IPS-20b (cell line): Measurements from ENCODE around the gene GABBR2.
A peak's percentile ranks its signal among the peaks of the same experiment; 100 is the strongest.

ENCODE experiments used
- H3K27ac ChIP-seq: one replicate; pipeline ENCODE4 v1.5.1; 2013; ENCODE audit warnings: low read length
- H3K27me3 ChIP-seq: 2 replicates; pipeline ENCODE4 v1.6.1; 2013; ENCODE audit warnings: mild to moderate bottlenecking, low read length, inconsistent platforms; ENCODE audit not compliant: insufficient read depth
- H3K36me3 ChIP-seq: 2 replicates; pipeline ENCODE4 v1.6.1; 2013; ENCODE audit warnings: low read depth, mild to moderate bottlenecking, inconsistent platforms, low read length, moderate library complexity; ENCODE audit not compliant: insufficient read depth
- H3K4me1 ChIP-seq: 2 replicates; pipeline ENCODE4 v1.6.1; 2013; ENCODE audit warnings: mild to moderate bottlenecking, control low read depth, inconsistent platforms, low read length, moderate library complexity; ENCODE audit not compliant: insufficient read depth
- H3K4me3 ChIP-seq: 2 replicates; pipeline ENCODE4 v1.5.1; 2013; ENCODE audit warnings: mild to moderate bottlenecking, low read length, inconsistent platforms
- H3K9ac ChIP-seq: 2 replicates; pipeline ENCODE4 v1.6.1; 2013; ENCODE audit warnings: low read depth, mild to moderate bottlenecking, inconsistent platforms, low read length, moderate library complexity
- H3K9me3 ChIP-seq: 2 replicates; pipeline ENCODE4 v1.6.1; 2013; ENCODE audit warnings: mild to moderate bottlenecking, low read depth, low read length, inconsistent platforms; ENCODE audit not compliant: insufficient read depth

The GABBR2 gene

DNA sequence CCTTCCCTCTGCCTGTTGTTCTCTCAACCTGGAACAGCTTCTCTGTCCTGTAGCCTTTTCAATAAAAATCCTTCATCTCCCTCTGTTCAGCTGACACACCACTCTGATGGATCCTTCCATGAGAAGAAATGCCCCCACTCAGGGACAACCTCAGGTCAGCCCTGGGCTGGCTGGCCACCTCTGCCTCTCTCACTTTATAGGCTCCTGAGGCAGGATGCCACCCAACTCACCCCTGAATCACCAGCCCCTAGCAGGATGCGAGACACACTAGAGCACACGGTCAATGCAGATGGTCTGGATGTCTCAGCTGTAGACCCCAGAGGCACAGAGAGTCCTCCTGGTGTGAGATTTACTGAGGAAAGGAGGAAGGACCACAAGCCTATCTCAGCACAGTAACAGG lies 93.8 kb downstream of the GABBR2 start:
- Histone ChIP-seq H3K4me1 (no peaks in the 10 kb centered on the region), H3K4me3 (no peak overlapping the region), H3K36me3 (no peaks in the 10 kb centered on the region), H3K27me3 (no peaks in the 10 kb centered on the region), H3K9ac (no peak overlapping the region), H3K27ac (no peak overlapping the region), H3K9me3 (no peaks in the 10 kb centered on the region)

DNA sequence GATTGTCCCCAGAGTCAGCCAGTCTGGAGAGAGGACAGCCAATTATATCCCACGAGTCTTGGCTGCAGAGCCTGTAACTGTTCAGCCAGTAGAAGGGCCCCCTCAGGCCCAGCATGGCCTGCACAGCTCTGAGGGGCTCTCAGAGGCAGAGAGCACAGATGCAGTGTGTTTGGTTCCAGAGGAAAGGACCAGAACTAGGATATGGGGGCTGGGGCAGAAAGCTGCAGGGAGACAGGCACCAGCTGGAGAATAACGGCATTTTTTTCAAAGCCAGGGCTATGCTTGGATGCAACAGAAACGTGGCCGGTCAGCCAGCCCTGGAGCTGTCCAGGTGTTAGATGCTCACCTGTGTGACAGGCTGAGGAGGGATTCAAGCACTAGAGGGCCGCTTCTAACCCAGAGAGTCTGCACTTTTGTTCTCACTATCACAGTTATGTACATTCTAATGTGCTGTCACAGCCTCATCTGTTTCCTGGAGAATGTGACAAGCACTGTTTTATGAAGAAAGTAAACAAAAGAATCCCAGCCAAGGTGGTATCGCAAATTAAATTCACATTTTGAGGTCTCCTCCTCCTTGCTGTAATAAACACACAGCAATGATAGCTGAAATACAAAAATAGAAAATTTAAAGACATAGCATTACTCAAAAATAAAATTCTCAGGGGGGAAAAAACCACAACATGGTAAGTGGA lies 96.5 kb downstream of the GABBR2 start:
- Histone ChIP-seq H3K4me3 (no peak overlapping the region), H3K9ac (no peak overlapping the region), H3K27me3 (no peaks in the 10 kb centered on the region), H3K9me3 (no peaks in the 10 kb centered on the region), H3K4me1 (no peaks in the 10 kb centered on the region), H3K36me3 (no peaks in the 10 kb centered on the region), H3K27ac (no peak overlapping the region)

DNA sequence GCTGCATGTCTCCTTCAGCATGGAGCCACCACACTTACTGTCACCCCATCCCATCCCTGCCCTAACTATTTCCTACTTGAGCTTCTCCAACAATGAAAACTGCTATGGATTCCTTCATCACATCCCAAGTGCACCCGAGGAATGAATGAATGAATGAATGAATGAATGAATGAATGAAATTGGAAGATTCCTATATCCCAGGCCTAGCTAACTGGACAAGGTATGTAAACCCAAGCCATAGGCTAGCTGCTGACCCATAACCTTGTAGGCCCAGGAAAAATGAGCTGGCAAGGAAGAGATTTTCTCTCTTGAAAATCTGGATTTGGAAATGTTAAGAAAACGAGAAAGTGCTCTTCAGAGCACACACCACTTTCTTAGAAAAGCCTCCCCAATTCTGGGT lies 97.4 kb downstream of the GABBR2 start:
- Histone ChIP-seq H3K27me3 (no peaks in the 10 kb centered on the region), H3K9ac (no peak overlapping the region), H3K4me1 (no peaks in the 10 kb centered on the region), H3K4me3 (no peak overlapping the region), H3K36me3 (no peaks in the 10 kb centered on the region), H3K9me3 (no peaks in the 10 kb centered on the region), H3K27ac (no peak overlapping the region)

DNA sequence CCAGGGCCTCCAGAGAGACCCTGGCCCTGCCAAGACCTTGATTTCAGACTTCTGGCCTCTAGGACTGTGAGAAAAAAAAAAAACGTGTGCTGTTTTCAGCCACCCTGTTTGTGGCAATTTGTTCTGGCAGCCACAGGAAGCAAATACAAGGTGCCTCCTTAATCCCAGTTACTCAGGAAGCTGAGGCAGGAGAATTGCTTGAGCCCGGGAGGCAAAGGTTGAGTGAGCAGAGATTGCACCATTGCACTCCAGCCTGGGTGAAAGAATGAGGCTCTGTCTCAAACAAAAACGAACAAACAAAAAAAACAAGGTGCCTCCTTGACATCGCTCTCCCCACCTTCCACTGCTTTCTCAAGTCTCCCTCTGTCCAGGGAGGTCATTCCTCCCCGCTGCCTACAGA lies 98.0 kb downstream of the GABBR2 start:
- H3K4me1 ChIP-seq, result no peaks in the 10 kb centered on the region
- no peaks in the 10 kb centered on the region for H3K36me3 ChIP-seq
- H3K4me3 ChIP-seq, result no peak overlapping the region
- H3K27ac ChIP-seq, result no peak overlapping the region
- no peaks in the 10 kb centered on the region for H3K9me3 ChIP-seq
- no peaks in the 10 kb centered on the region for H3K27me3 ChIP-seq
- H3K9ac ChIP-seq, result peak overlapping the region; percentile 51; the same call in 1 of the 2 replicates

DNA sequence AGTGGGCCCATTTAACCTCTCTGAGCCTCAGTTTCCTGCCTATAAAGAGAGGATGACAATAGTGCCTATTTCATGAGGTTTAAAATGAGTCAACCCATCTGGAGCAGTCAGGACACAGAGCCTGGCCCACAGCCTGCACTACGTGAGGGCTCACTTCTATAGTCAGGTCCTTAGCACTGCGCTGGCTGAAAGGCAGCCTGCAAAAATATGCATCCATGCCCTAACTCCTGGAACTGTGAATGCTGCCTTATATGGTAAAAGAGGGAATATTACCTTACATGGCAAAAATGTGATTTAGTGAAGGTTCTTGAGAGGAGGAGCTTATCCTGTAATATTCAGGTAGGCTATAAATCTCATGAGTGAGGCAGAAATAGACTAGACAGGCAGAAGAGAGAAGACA lies 98.5 kb downstream of the GABBR2 start:
- Histone ChIP-seq H3K9me3 (no peaks in the 10 kb centered on the region), H3K27me3 (no peaks in the 10 kb centered on the region), H3K36me3 (no peaks in the 10 kb centered on the region), H3K4me3 (no peak overlapping the region), H3K4me1 (no peaks in the 10 kb centered on the region), H3K27ac (peak overlapping the region; percentile 70), H3K9ac (peak overlapping the region; percentile 67; the same call in 1 of the 2 replicates)

DNA sequence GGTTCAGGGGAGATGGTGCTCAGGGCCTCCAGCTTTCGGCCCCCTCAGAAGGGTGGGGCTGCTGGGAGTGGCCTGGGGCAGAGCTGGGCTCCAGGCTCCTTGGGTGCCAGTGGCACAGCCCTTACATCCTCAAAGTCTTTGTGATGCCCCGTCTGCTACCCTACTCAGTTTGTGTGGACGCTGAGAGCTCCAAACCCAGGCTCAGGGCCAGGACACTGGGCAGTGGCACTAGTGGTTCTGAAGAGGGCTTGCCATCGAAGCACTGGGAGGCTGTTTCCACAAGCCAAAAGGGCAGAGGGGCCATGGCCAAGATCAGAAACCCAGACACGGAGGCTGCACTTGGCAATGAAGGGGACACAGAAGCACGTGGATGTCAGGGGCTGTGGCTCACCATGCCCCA lies 99.1 kb downstream of the GABBR2 start:
- H3K4me1 ChIP-seq, result no peaks in the 10 kb centered on the region
- no peaks in the 10 kb centered on the region for H3K36me3 ChIP-seq
- peak overlapping the region; percentile 70 for H3K27ac ChIP-seq
- peak overlapping the region; percentile 67; the same call in 1 of the 2 replicates for H3K9ac ChIP-seq
- no peaks in the 10 kb centered on the region for H3K9me3 ChIP-seq
- no peaks in the 10 kb centered on the region for H3K27me3 ChIP-seq
- H3K4me3 ChIP-seq, result no peak overlapping the region

DNA sequence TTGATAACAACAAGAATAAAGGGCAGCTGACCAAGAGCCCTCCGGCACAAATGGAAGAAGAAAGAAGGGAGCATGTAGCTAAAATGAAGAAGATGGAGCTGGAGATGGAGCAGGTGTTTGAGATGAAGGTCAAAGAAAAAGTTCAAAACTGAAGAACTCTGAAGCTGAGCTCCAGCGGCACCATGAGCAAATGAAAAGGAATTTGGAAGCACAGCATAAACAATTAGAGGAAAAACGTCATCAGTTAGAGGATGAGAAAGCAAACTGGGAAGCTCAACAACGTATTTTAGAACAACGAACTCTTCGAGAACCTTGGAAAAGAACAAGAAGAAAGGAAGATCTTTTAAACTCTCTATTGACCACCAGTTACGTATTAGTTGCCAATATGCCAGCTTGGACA lies 100.9 kb downstream of the GABBR2 start:
- H3K27ac ChIP-seq, result no peak overlapping the region
- no peak overlapping the region for H3K4me3 ChIP-seq
- no peaks in the 10 kb centered on the region for H3K4me1 ChIP-seq
- no peak overlapping the region for H3K9ac ChIP-seq
- H3K9me3 ChIP-seq, result no peaks in the 10 kb centered on the region
- H3K27me3 ChIP-seq, result no peaks in the 10 kb centered on the region
- no peaks in the 10 kb centered on the region for H3K36me3 ChIP-seq

DNA sequence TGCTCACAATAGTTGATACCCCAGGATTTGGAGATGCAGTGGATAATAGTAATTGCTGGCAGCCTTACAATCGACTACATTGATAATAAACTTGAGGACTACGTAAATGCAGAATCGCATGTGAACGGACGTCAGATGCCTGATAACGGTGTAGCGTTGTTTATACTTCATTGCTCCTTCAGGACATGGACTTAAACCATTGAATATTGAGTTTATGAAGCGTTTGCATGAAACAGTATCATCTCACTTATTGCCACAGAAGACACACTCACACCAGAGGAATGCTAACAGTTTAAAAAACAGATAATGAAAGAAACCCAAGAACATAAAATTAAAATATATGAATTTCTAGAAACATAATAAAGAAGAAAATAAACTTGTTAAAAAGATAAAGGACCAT lies 101.6 kb downstream of the GABBR2 start:
- Histone ChIP-seq H3K4me1 (no peaks in the 10 kb centered on the region), H3K9ac (no peak overlapping the region), H3K27me3 (no peaks in the 10 kb centered on the region), H3K4me3 (no peak overlapping the region), H3K9me3 (no peaks in the 10 kb centered on the region), H3K27ac (no peak overlapping the region), H3K36me3 (no peaks in the 10 kb centered on the region)

DNA sequence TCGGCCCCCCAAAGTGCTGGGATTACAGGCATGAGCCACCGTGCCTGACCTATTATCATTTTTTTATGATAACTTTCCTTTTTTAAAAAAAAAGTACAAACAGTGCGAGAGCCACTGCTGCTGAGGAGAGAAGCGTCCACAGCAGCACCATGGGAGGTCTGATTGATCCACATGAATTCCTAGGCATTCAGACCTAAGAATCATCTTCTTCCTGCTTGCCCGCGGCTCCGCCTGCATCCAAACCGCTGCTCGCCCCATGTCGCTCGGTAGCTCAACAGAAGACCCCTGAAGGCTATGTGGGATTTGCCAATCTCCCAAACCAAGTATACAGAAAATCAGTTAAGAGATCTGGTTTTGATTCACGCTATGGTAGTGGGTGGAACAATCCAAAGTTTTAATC lies 102.0 kb downstream of the GABBR2 start:
- Histone ChIP-seq H3K9me3 (no peaks in the 10 kb centered on the region), H3K27me3 (no peaks in the 10 kb centered on the region), H3K9ac (no peak overlapping the region), H3K27ac (no peak overlapping the region), H3K4me3 (no peak overlapping the region), H3K4me1 (no peaks in the 10 kb centered on the region), H3K36me3 (no peaks in the 10 kb centered on the region)

DNA sequence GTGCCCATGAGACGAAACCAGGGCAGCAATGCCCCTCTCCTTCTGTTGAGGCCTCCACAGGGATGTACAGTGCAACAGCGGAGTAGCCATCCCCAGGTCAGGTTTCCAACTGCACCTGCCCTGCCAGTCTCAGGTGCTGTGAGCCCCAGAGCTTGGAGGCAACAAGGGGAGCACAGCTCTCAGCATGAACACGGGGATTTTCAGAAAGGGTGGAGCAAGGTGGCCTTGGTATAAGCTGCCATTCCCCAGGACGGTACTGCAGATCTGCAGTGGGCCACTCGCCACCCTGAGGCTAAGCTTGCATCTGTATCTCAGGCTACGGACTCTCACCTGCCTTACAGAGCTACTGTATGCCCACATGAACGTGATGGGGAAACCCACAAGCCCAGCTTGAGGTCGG lies 103.6 kb downstream of the GABBR2 start:
- no peak overlapping the region for H3K9ac ChIP-seq
- no peak overlapping the region for H3K27ac ChIP-seq
- H3K9me3 ChIP-seq, result no peaks in the 10 kb centered on the region
- no peaks in the 10 kb centered on the region for H3K4me1 ChIP-seq
- no peaks in the 10 kb centered on the region for H3K27me3 ChIP-seq
- no peak overlapping the region for H3K4me3 ChIP-seq
- H3K36me3 ChIP-seq, result no peaks in the 10 kb centered on the region

DNA sequence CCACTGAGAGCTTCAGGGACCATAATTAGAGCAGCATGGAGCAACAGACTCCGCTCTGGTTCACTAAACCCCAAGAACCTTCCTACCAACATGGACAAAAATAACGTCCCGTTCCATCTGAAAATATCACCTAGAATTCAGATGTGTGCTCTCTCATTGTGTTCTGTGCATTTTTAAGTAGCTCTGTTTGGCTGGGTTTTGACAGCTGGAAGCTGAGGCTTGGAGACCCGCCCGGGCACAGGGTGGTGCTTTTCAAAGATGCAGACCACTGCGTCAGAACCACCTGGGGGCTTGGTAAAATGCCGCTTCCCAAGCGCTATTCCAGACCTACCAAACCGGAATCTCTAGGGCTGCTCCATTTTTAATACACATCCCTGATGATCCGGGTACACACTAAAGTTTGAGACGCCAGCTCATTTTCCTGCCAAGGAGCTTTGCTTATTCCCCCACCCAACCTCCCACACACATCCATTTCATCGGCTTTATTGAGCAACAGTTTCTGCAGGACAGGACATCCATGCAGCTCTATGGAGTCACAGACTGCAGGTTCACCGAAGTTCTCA lies 104.8 kb downstream of the GABBR2 start:
- no peaks in the 10 kb centered on the region for H3K36me3 ChIP-seq
- no peaks in the 10 kb centered on the region for H3K4me1 ChIP-seq
- no peak overlapping the region for H3K4me3 ChIP-seq
- no peaks in the 10 kb centered on the region for H3K27me3 ChIP-seq
- no peaks in the 10 kb centered on the region for H3K9me3 ChIP-seq
- H3K27ac ChIP-seq, result no peak overlapping the region
- H3K9ac ChIP-seq, result no peak overlapping the region

DNA sequence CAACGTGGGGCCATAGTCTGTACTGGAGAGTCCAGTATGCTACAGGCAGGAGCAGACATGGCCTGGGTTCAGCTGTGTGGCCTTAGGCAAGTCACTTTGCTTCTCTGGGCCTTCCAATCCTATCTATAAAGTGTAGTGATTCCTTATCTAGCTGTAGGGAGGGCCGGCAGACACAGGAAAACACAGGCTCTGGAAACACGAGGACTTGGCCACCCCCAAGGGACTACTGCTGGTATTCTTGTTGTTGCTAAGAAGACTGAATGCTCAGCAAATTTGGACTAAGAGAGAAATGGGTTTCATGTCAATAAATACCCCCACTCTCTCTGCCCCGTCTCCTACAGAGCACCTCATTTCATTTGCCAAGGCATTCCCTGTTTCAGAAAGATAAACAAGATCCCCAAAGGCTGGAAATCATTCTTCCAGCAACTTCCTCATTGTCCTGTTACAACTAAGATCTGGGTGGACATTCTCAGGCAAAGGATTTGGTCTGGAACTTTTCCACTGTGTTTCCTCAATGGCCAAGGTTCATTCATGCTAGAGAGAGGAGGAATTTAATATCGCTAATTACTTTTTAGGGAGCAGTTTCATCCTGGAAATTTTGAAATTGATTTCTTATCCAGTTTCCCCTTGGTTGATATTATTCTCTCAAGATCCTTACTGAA lies 105.8 kb downstream of the GABBR2 start:
- Histone ChIP-seq H3K27me3 (no peaks in the 10 kb centered on the region), H3K4me1 (no peaks in the 10 kb centered on the region), H3K4me3 (no peak overlapping the region), H3K9me3 (no peaks in the 10 kb centered on the region), H3K27ac (no peak overlapping the region), H3K36me3 (no peaks in the 10 kb centered on the region), H3K9ac (no peak overlapping the region)
